NB4 (cell line): ENCODE results near the gene DECR2.

Source experiments
- CTCF ChIP-seq: IDR thresholded peaks from one replicate; pipeline ENCODE4 v1.5.1; 2012; ENCODE audit warnings: low read depth, low read length
- MAX ChIP-seq: IDR thresholded peaks from 2 replicates; pipeline ENCODE4 v1.6.1; 2011; ENCODE audit warnings: low read depth, low read length
- MYC ChIP-seq: IDR thresholded peaks from 2 replicates; pipeline ENCODE4 v1.6.1; 2011; ENCODE audit warnings: low read depth, low read length
- POLR2A ChIP-seq: IDR thresholded peaks from 2 replicates; pipeline ENCODE4 v1.6.1; 2011; ENCODE audit warnings: mild to moderate bottlenecking; ENCODE audit not compliant: insufficient read length; ENCODE audit errors: extremely low read depth

- TF ChIP-seq CTCF: no peak
- TF ChIP-seq POLR2A: no peak
- TF ChIP-seq MYC: no peak
- TF ChIP-seq MAX: no peak
Observed at GRCh38 chr16:430904-431303, 29.2 kb downstream of the DECR2 start.
